Activated naive CD8-positive, alpha-beta T cell treated with anti-CD3 and anti-CD28 coated beads, Interleukin-2, amount 10 ng/mL, durations not matched to agents 7 days and 5 days (primary cell): ENCODE data around the gene ANKRD36. TPM values are rescaled to one million over a fixed set of nuclear protein-coding genes. Genes with fewer than 3 reads are reported as not detected.
"Not testable (repeated sequence)": the region's sequence is repeated elsewhere in the genome, so short reads cannot be mapped to it uniquely, and the experiment has no call there.

Experiments
- ATAC-seq: fragments of 150-1000 bp; cut with Tn5 transposase; one replicate; pipeline ENCODE4 v1.10.0; 2021; ENCODE audit warnings: low read depth, moderate library complexity
- POLR2A ChIA-PET: fragments of 350-600 bp; sonication (Branson Sonifier 250); formaldehyde crosslinking; loops from one replicate; lab custom pipeline; 2021; ENCODE audit warnings: antibody characterized with exemption; lab: Charles Lee
- DNase-seq: peaks from one replicate; pipeline ENCODE4 v3.0.0; 2021
- H3K27ac Mint-ChIP-seq: one replicate; pipeline ENCODE4 v1.8.0; 2022; ENCODE audit warnings: mild to moderate bottlenecking, mixed read lengths
- H3K27me3 Mint-ChIP-seq: one replicate; pipeline ENCODE4 v1.8.0; 2022; ENCODE audit warnings: mild to moderate bottlenecking, moderate library complexity, mixed read lengths
- H3K36me3 Mint-ChIP-seq: one replicate; pipeline ENCODE4 v1.8.0; 2021; ENCODE audit warnings: mild to moderate bottlenecking, mixed read lengths
- H3K4me1 Mint-ChIP-seq: one replicate; pipeline ENCODE4 v1.8.0; 2021; ENCODE audit warnings: mixed read lengths
- H3K4me3 Mint-ChIP-seq: one replicate; pipeline ENCODE4 v1.8.0; 2022; ENCODE audit warnings: mild to moderate bottlenecking, moderate library complexity, mixed read lengths
- H3K9me3 Mint-ChIP-seq: one replicate; pipeline ENCODE4 v1.8.0; 2021; ENCODE audit warnings: mixed read lengths
- total RNA-seq, 2 experiments: library from RNA; stranded (reverse); gene quantifications; one replicate each; pipeline ENCODE4 v1.2.3, GENCODE V29; 2021

The ANKRD36 gene
- total RNA-seq, result 10 to 100 TPM; 68.9 to 69.3 TPM

GRCh38 chr2:97113050-97113881 lies at the start of gene ANKRD36:
Gene ANKRD36 (plus strand): TSS chr2:97113153. CDS start chr2:97113740, 587 bp downstream.
- peaks cover 28% of the 10 kb centered on the region for H3K27me3 Mint-ChIP-seq
- not testable (repeated sequence) for H3K36me3 Mint-ChIP-seq, H3K4me1 Mint-ChIP-seq, H3K9me3 Mint-ChIP-seq
- H3K27ac Mint-ChIP-seq, result peak within 1 kb of the TSS; percentile 99
- H3K4me3 Mint-ChIP-seq, result peak within 1 kb of the TSS; percentile 100
- DNase-seq (peak; percentile 93), ATAC-seq (peak; percentile 90)
- POLR2A ChIA-PET, result interaction anchor here (1.3 to 2.8 kb wide), 3 partner anchors 150 to 256 kb away, joined by 5 to 23 read pairs (median 7); partner anchors contain the start of gene ANKRD39

- H3K36me3 Mint-ChIP-seq, H3K27ac Mint-ChIP-seq, H3K9me3 Mint-ChIP-seq, DNase-seq, POLR2A ChIA-PET, H3K4me3 Mint-ChIP-seq, ATAC-seq, H3K4me1 Mint-ChIP-seq: not testable (repeated sequence)
- H3K27me3 Mint-ChIP-seq, result peaks cover 29% of the 10 kb centered on the region
Observed at GRCh38 chr2:97066030-97066429, 46.9 kb upstream of the ANKRD36 start.

- no peaks in the 10 kb centered on the region for H3K4me1 Mint-ChIP-seq
- no peaks in the 10 kb centered on the region for H3K9me3 Mint-ChIP-seq
- H3K27me3 Mint-ChIP-seq, result peaks cover 27% of the 10 kb centered on the region
- ATAC-seq, result no peak
- H3K36me3 Mint-ChIP-seq, result no peaks in the 10 kb centered on the region
- POLR2A ChIA-PET, result no interaction called here
- no peak for DNase-seq
- no peak overlapping the region for H3K27ac Mint-ChIP-seq
- H3K4me3 Mint-ChIP-seq, result no peak overlapping the region
Observed at GRCh38 chr2:97067279-97068004, 45.5 kb upstream of the ANKRD36 start.

GRCh38 chr2:97068074-97068473 lies 44.9 kb upstream of the ANKRD36 start:
- DNase-seq, result no peak
- Mint-ChIP-seq H3K36me3 (no peaks in the 10 kb centered on the region), H3K27me3 (peaks cover 23% of the 10 kb centered on the region), H3K4me1 (no peaks in the 10 kb centered on the region), H3K27ac (no peak overlapping the region), H3K9me3 (no peaks in the 10 kb centered on the region), H3K4me3 (no peak overlapping the region)
- POLR2A ChIA-PET, result no interaction called here
- no peak for ATAC-seq

- POLR2A ChIA-PET, H3K27ac Mint-ChIP-seq, H3K4me3 Mint-ChIP-seq, H3K4me1 Mint-ChIP-seq, H3K9me3 Mint-ChIP-seq, H3K36me3 Mint-ChIP-seq, DNase-seq, ATAC-seq: not testable (repeated sequence)
- H3K27me3 Mint-ChIP-seq, result peaks cover 23% of the 10 kb centered on the region
Observed at GRCh38 chr2:97068722-97069121, 44.2 kb upstream of the ANKRD36 start.

- DNase-seq, POLR2A ChIA-PET, H3K36me3 Mint-ChIP-seq, H3K4me1 Mint-ChIP-seq, H3K4me3 Mint-ChIP-seq, H3K27ac Mint-ChIP-seq, H3K9me3 Mint-ChIP-seq, ATAC-seq: not testable (repeated sequence)
- H3K27me3 Mint-ChIP-seq, result peaks cover 21% of the 10 kb centered on the region
Observed at GRCh38 chr2:97070915-97071314, 42.0 kb upstream of the ANKRD36 start.

GRCh38 chr2:97077213-97077612 lies 35.7 kb upstream of the ANKRD36 start:
- POLR2A ChIA-PET, H3K9me3 Mint-ChIP-seq, ATAC-seq, H3K36me3 Mint-ChIP-seq, H3K4me1 Mint-ChIP-seq, H3K27ac Mint-ChIP-seq, H3K4me3 Mint-ChIP-seq, DNase-seq: not testable (repeated sequence)
- peaks cover 14% of the 10 kb centered on the region for H3K27me3 Mint-ChIP-seq

- H3K9me3 Mint-ChIP-seq, H3K36me3 Mint-ChIP-seq, DNase-seq, ATAC-seq, POLR2A ChIA-PET, H3K27me3 Mint-ChIP-seq, H3K4me1 Mint-ChIP-seq, H3K4me3 Mint-ChIP-seq, H3K27ac Mint-ChIP-seq: not testable (repeated sequence)
Observed at GRCh38 chr2:97080855-97081254, 32.1 kb upstream of the ANKRD36 start.

GRCh38 chr2:97082206-97082605 lies 30.7 kb upstream of the ANKRD36 start:
- not testable (repeated sequence) for H3K4me3 Mint-ChIP-seq

GRCh38 chr2:97083516-97083915 lies 29.4 kb upstream of the ANKRD36 start:
- POLR2A ChIA-PET, H3K4me1 Mint-ChIP-seq, H3K4me3 Mint-ChIP-seq, H3K9me3 Mint-ChIP-seq, H3K27me3 Mint-ChIP-seq, DNase-seq, ATAC-seq, H3K27ac Mint-ChIP-seq, H3K36me3 Mint-ChIP-seq: not testable (repeated sequence)

More at GRCh38 chr2:97082206-97082605, 30.7 kb upstream of the ANKRD36 start:
- H3K27me3 Mint-ChIP-seq, H3K36me3 Mint-ChIP-seq, POLR2A ChIA-PET, ATAC-seq, H3K4me1 Mint-ChIP-seq, H3K9me3 Mint-ChIP-seq, DNase-seq, H3K27ac Mint-ChIP-seq: not testable (repeated sequence)

GRCh38 chr2:97085093-97085492 lies 27.9 kb upstream of the ANKRD36 start:
- DNase-seq, POLR2A ChIA-PET, H3K27ac Mint-ChIP-seq, H3K4me1 Mint-ChIP-seq, H3K27me3 Mint-ChIP-seq, H3K36me3 Mint-ChIP-seq, H3K4me3 Mint-ChIP-seq, H3K9me3 Mint-ChIP-seq: not testable (repeated sequence)
- peak; percentile 28 for ATAC-seq

- POLR2A ChIA-PET, ATAC-seq: not testable (repeated sequence)
Observed at GRCh38 chr2:97088706-97089105, 24.2 kb upstream of the ANKRD36 start.

GRCh38 chr2:97092946-97093345 lies 20.0 kb upstream of the ANKRD36 start:
- H3K4me3 Mint-ChIP-seq, DNase-seq, H3K36me3 Mint-ChIP-seq, H3K27ac Mint-ChIP-seq, POLR2A ChIA-PET, H3K27me3 Mint-ChIP-seq, H3K9me3 Mint-ChIP-seq, ATAC-seq: not testable (repeated sequence)
- peaks cover 11% of the 10 kb centered on the region for H3K4me1 Mint-ChIP-seq

More at GRCh38 chr2:97088706-97089105, 24.2 kb upstream of the ANKRD36 start:
- H3K4me3 Mint-ChIP-seq, H3K9me3 Mint-ChIP-seq, DNase-seq, H3K27me3 Mint-ChIP-seq, H3K4me1 Mint-ChIP-seq, H3K27ac Mint-ChIP-seq, H3K36me3 Mint-ChIP-seq: not testable (repeated sequence)
